Kidney (tissue), 14 donors: ENCODE measurements around the gene GMEB2. TPM values are rescaled to one million over a fixed set of nuclear protein-coding genes. Genes with fewer than 3 reads are reported as not detected.

Experiments used
- DNase-seq, 5 donors: peaks; one replicate each; pipeline ENCODE4 v3.0.0-alpha.2; 2013 to 2020
- FAIRE-seq: peaks from 2 replicates; lab custom pipeline; 2012; peaks lifted over from hg19 to GRCh38; lab: Jason Lieb, UNC
- H3K27ac ChIP-seq, 2 donors: one replicate each; pipeline ENCODE4 v1.7.0; 2013; ENCODE audit warnings: low read depth in 2 of 2, low read length in 2 of 2, inconsistent platforms in 1 of 2
- H3K27me3 ChIP-seq: one replicate; pipeline ENCODE4 v1.7.1; 2013; ENCODE audit warnings: low read length, inconsistent platforms; ENCODE audit not compliant: control insufficient read depth, insufficient read depth
- H3K36me3 ChIP-seq, 3 donors: one replicate each; pipeline versions ENCODE4 v1.7.0 to v1.7.1; 2013; ENCODE audit warnings: low read length in 3 of 3, control low read depth in 1 of 3, inconsistent platforms in 1 of 3; ENCODE audit not compliant: insufficient read depth in 3 of 3, control insufficient read depth in 2 of 3
- H3K4me1 ChIP-seq, 3 donors: one replicate each; pipeline versions ENCODE4 v1.7.0 to v1.7.1; 2013; ENCODE audit warnings: low read length in 3 of 3, inconsistent platforms in 1 of 3, low read depth in 1 of 3; ENCODE audit not compliant: control insufficient read depth in 2 of 3, insufficient read depth in 2 of 3
- H3K4me3 ChIP-seq, 3 donors: one replicate each; pipeline versions ENCODE4 v1.7.0 to v1.8.1; 2013; ENCODE audit warnings: low read length in 3 of 3, control low read depth in 1 of 3, inconsistent platforms in 1 of 3
- H3K9ac ChIP-seq, 3 donors: one replicate each; pipeline versions ENCODE4 v1.7.0 to v1.7.1; 2013; ENCODE audit warnings: low read length in 3 of 3, control low read depth in 1 of 3, inconsistent platforms in 1 of 3
- H3K9me3 ChIP-seq, 3 donors: one replicate each; pipeline versions ENCODE4 v1.7.0 to v1.7.1; 2013; ENCODE audit warnings: low read length in 3 of 3, control low read depth in 1 of 3, inconsistent platforms in 1 of 3; ENCODE audit not compliant: control insufficient read depth in 2 of 3, insufficient read depth in 1 of 3
- intact Hi-C: fragments of 100-400 bp; cut with DNase I; formaldehyde crosslinking; loops from one replicate; pipeline ENCODE4 v1.11.1; 2022
- polyA plus RNA-seq: library from polyadenylated mRNA; stranded (reverse); fragments of 350-450 nt; fragmentation: Illumina TruSeq; extraction: RNeasy Lipid Tissue Mini Kit (QIAGEN cat#74804); gene quantifications from one replicate; pipeline ENCODE4 v1.2.3, GENCODE V29; 2014; ENCODE audit warnings: low read depth, low replicate concordance; ENCODE audit not compliant: insufficient read depth
- total RNA-seq: library from RNA; stranded (reverse); fragmentation: NEBNext Ultra II Directional; extraction: Animal tissue kit (Norgen Biotek cat#: 25700); gene quantifications from one replicate; pipeline ENCODE4 v1.2.1, GENCODE V29; 2021
- TF ChIP-seq, protein P1 (sequence below): IDR thresholded peaks from 3 replicates; pipeline ENCODE4 v1.5.1; 2012; ENCODE audit warnings: mild to moderate bottlenecking, moderate library complexity, borderline replicate concordance; ENCODE audit not compliant: insufficient read depth; ENCODE audit errors: extremely low read depth
- donor health status: control.
- donor health status: control.
- donor health status: control.
- donor health status: control.
- donor health status: control.
- donor health status: DM: yes; HTN: yes; CAD: no.
- donor health status: Normal renal cell carcinoma (clear cell type).

GMEB2 gene
- total and polyA plus RNA-seq, 2 donors from 2014 or later: 6.1 to 13.4 TPM

DNA sequence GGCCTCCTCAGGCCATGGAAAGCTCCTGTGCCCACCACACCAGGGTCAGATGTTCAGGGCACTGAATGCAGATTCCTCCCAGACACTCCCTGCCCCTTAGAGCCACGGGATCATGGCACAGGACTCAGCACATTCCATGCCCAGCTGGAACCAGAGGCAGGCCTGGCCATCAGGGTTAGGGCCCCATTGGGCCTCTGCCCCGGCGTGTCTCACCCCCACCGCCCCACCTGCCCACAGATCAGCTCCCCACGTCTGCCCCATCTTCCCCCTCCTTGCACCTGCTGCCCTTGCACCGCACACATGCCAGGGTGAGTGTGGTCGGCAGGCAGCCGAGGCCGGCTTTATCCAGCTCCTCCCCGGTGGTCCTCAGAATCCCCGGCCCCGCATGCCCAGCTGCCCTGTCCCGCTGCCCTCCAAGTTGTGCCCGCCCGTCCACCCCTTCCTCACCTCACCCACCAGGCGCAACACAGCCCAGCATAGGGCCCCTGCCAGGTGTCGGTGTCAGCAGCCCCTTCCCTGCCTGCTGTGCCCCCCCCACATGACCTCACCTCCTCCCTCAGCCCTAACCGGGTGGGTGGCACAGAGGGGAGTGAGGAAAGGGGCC, 77.1 kb downstream of the GMEB2 start:
- no peaks in the 10 kb centered on the region for H3K9me3 ChIP-seq
- H3K27me3 ChIP-seq: no peaks in the 10 kb centered on the region
- no peak overlapping the region for H3K27ac ChIP-seq
- TF ChIP-seq, protein P1, sequence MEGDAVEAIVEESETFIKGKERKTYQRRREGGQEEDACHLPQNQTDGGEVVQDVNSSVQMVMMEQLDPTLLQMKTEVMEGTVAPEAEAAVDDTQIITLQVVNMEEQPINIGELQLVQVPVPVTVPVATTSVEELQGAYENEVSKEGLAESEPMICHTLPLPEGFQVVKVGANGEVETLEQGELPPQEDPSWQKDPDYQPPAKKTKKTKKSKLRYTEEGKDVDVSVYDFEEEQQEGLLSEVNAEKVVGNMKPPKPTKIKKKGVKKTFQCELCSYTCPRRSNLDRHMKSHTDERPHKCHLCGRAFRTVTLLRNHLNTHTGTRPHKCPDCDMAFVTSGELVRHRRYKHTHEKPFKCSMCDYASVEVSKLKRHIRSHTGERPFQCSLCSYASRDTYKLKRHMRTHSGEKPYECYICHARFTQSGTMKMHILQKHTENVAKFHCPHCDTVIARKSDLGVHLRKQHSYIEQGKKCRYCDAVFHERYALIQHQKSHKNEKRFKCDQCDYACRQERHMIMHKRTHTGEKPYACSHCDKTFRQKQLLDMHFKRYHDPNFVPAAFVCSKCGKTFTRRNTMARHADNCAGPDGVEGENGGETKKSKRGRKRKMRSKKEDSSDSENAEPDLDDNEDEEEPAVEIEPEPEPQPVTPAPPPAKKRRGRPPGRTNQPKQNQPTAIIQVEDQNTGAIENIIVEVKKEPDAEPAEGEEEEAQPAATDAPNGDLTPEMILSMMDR: no peak
- H3K9ac ChIP-seq: no peak overlapping the region
- no peak for DNase-seq
- no peaks in the 10 kb centered on the region for H3K36me3 ChIP-seq
- no peak overlapping the region for H3K4me3 ChIP-seq
- FAIRE-seq: no peak
- H3K4me1 ChIP-seq: no peaks in the 10 kb centered on the region
- intact Hi-C loops: no loop called here

DNA sequence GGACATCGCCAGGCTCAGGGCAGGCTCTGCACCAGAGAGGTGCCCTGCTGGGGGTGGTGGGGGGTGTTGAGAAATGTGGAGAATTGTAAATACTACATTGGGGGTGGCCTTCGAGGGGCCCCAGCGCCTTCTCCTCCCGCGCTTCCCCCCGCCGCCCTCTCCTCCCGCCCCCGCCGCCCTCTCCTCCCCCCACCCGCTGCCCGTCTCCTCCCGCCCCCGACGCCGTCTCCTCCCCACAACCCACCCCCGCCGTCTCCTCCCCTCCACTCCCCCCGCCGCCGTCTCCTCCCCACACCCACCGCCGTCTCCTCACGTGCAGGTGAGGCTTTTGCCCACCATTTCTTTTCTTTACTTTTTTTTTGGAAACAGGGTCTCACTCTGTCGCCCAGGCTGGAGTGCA, 77.9 kb downstream of the GMEB2 start:
- DNase-seq (no peak), FAIRE-seq (no peak)
- Histone ChIP-seq H3K27ac (no peak overlapping the region), H3K4me3 (no peak overlapping the region), H3K27me3 (no peaks in the 10 kb centered on the region), H3K4me1 (no peaks in the 10 kb centered on the region), H3K36me3 (no peaks in the 10 kb centered on the region), H3K9ac (no peak overlapping the region), H3K9me3 (no peaks in the 10 kb centered on the region)
- TF ChIP-seq, protein P1: no peak
- intact Hi-C loops: no loop called here

DNA sequence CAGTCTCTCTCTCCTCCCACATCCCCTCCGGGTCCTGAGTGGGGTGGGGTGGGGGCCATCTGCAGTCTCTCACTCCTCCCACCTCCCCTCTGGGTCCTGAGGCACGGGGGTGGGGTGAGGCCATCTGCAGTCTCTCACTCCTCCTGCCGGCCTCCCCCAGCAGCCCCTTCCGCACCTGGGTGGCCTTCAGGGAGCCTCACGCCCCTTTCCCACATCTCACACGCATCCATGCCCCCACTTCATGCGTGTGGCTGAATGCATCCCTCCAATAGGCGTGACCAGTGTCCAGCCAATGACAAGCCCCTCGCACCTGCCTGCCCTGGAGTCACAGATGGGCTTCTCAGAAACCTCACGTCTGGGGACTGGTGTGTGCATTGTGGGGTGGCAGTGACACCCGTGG, 78.4 kb downstream of the GMEB2 start:
- no peak for FAIRE-seq
- Histone ChIP-seq H3K36me3 (no peaks in the 10 kb centered on the region), H3K27me3 (no peaks in the 10 kb centered on the region)

More for the DNA sequence above, 78.4 kb downstream of the GMEB2 start:
- intact Hi-C loops: no loop called here
- Histone ChIP-seq H3K4me3 (no peak overlapping the region), H3K27ac (no peak overlapping the region), H3K9me3 (no peaks in the 10 kb centered on the region), H3K9ac (no peak overlapping the region), H3K4me1 (no peaks in the 10 kb centered on the region)
- no peak for DNase-seq
- TF ChIP-seq, protein P1: no peak
